GM21737 (cell line): Measurements from ENCODE around the gene RIN3.

Experiments
- ATAC-seq: cut with Tn5 transposase; IDR thresholded peaks from one replicate; pipeline ENCODE4 v1.9.1; 2021; ENCODE audit warnings: mild to moderate bottlenecking, moderate library complexity; ENCODE audit not compliant: unreplicated experiment

RIN3 gene

GRCh38 chr14:92570674-92571262 is 57.2 kb downstream of the RIN3 start:
- no peak for ATAC-seq

GRCh38 chr14:92572050-92572449 is 58.5 kb downstream of the RIN3 start:
- ATAC-seq = no peak

- no peak for ATAC-seq
Measured at GRCh38 chr14:92573761-92574498, 60.3 kb downstream of the RIN3 start.

- no peak for ATAC-seq
Measured at GRCh38 chr14:92575061-92575747, 61.6 kb downstream of the RIN3 start.

GRCh38 chr14:92575748-92576303 is 62.2 kb downstream of the RIN3 start:
- ATAC-seq = no peak

- peak; percentile 67 for ATAC-seq
Measured at GRCh38 chr14:92577321-92577742, 63.8 kb downstream of the RIN3 start.

- no peak for ATAC-seq
Measured at GRCh38 chr14:92578511-92578910, 64.9 kb downstream of the RIN3 start.

- no peak for ATAC-seq
Measured at GRCh38 chr14:92579244-92579936, 65.8 kb downstream of the RIN3 start.

- no peak for ATAC-seq
Measured at GRCh38 chr14:92581206-92581605, 67.6 kb downstream of the RIN3 start.

- ATAC-seq = no peak
Measured at GRCh38 chr14:92581966-92582566, 68.5 kb downstream of the RIN3 start.

GRCh38 chr14:92582706-92583452 is 69.3 kb downstream of the RIN3 start:
- ATAC-seq = peak; percentile 44

- no peak for ATAC-seq
Measured at GRCh38 chr14:92584220-92584619, 70.6 kb downstream of the RIN3 start.

GRCh38 chr14:92584816-92585215 is 71.2 kb downstream of the RIN3 start:
- ATAC-seq = no peak

- ATAC-seq = peak; percentile 31
Measured at GRCh38 chr14:92585981-92586937, 72.7 kb downstream of the RIN3 start.

GRCh38 chr14:92586963-92587699 is 73.5 kb downstream of the RIN3 start:
- ATAC-seq = no peak

GRCh38 chr14:92587700-92588085 is 74.1 kb downstream of the RIN3 start:
- ATAC-seq = no peak

- no peak for ATAC-seq
Measured at GRCh38 chr14:92589213-92589852, 75.8 kb downstream of the RIN3 start.

- no peak for ATAC-seq
Measured at GRCh38 chr14:92590176-92590575, 76.6 kb downstream of the RIN3 start.
